Measurements from ENCODE around the gene SUGCT.

Gene SUGCT

DNA sequence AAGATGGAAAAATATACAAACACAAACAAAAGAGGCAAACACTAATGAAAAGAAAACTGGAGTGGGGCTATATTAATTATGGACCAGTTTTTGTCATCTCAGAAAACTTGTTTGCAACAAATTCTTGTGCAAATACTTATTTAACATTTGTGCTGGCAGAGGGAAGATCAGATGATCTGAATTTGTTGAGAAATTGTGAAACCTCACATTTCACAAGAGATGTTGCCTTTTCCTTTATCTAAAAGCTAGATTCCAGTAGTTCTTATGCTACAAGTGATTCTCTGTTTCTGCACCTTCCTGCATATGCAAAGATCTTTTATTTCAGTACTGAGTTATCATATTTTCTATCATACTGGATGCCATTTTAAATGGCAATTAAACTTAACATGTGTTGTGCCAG lies 320.7 kb downstream of the SUGCT start:
- TF ChIP-seq, protein P1, sequence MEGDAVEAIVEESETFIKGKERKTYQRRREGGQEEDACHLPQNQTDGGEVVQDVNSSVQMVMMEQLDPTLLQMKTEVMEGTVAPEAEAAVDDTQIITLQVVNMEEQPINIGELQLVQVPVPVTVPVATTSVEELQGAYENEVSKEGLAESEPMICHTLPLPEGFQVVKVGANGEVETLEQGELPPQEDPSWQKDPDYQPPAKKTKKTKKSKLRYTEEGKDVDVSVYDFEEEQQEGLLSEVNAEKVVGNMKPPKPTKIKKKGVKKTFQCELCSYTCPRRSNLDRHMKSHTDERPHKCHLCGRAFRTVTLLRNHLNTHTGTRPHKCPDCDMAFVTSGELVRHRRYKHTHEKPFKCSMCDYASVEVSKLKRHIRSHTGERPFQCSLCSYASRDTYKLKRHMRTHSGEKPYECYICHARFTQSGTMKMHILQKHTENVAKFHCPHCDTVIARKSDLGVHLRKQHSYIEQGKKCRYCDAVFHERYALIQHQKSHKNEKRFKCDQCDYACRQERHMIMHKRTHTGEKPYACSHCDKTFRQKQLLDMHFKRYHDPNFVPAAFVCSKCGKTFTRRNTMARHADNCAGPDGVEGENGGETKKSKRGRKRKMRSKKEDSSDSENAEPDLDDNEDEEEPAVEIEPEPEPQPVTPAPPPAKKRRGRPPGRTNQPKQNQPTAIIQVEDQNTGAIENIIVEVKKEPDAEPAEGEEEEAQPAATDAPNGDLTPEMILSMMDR (IDR thresholded peaks at IDR 0.05): no peak

DNA sequence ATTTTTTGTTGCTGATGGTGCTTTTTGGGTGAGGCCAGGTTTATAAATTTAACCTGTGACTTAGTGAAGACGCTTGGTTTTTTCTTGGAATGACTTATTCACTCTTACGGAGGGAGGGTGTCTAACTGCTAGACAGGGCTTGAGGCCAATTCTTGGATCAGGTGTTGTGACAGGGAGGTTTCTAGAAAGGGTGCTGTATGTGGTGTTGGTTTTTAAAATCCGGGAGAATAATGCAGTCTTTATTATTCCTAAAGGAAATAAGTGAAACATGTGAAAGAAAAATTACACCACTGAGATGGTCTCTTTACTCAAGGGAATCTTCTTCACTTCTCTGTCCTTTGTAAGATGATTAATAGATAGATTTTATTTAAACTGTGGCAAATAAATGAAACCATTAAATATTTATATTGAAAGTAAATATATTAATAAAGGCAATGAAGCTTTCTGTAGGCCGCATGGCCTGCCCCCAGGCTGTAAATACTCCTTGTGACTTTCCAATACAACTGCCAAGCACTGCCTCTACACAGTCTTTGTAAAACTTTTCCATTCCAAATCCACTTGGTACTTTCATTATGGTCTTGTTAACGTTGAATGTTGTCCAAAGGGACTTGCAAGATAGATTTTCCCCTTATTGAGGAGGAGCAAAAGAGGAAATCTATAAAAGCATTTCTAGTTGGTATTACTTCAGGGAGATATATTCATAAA lies 323.1 kb downstream of the SUGCT start:
- TF ChIP-seq, protein P1 (IDR thresholded peaks at IDR 0.05): no peak

DNA sequence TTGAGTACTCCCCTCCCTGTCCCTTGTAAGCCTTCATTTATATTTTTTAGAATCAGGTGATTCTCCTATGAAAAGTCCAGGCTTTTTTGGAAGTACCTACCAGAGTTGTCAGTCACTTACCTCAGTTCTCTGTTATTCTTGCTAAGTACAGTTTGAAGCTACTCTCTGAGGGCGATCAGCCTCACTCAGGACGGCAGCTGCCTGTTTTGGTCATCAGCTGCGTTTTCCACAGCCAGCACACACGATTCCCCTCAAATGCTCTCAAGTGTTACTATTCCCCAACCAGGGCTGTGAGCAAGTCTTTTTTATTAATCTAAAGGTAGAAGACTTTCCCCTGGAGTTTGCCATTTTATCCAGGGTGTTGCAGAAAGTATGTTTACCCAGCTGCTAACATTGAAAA lies 328.6 kb downstream of the SUGCT start:
- TF ChIP-seq, protein P1 (IDR thresholded peaks at IDR 0.05): no peak

DNA sequence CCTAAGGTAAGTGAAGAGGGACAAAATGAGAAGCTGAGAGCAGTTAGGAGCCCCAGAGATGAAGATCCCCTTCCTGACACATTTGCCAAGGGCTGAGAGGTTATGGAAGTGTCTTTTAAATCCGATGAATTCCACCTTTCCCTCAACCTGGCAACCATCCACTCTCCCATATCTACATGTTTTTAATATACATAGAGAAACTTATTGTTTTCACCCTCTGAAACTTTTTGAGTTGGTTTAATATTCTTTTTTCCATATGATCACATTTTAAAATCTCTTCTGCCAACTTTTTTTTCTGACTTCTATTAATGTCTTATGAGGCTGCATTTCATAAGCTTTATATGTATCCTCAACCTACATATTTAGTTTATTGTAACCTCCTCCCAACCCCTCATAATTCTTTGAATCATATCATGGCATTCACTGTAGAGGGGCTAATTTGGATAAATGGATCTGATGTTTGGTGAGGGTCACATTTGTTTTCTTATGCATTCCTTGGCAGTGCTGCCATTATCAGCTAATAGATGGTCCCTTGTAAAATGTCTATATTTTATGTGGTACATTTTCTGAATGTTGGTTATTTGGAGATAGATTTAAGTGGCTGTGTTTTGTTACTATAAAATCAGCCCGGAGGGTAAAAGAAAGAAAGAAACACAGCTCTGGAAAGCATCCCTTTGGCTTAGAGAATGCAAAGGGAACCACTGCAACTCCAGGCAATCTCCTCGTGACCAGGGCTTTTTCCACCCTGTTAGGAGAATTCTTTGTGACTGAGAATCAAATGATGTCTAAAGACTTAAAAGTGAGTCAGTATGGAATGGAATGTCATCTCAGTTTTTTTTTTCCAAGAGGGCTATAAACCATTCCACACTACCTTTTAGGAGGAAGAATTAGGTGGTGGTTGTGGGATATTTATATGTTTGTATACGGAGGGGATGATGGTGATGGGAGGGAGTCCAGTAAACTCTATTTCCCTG lies 334.4 kb downstream of the SUGCT start:
- TF ChIP-seq, protein P1 (IDR thresholded peaks at IDR 0.05): no peak

DNA sequence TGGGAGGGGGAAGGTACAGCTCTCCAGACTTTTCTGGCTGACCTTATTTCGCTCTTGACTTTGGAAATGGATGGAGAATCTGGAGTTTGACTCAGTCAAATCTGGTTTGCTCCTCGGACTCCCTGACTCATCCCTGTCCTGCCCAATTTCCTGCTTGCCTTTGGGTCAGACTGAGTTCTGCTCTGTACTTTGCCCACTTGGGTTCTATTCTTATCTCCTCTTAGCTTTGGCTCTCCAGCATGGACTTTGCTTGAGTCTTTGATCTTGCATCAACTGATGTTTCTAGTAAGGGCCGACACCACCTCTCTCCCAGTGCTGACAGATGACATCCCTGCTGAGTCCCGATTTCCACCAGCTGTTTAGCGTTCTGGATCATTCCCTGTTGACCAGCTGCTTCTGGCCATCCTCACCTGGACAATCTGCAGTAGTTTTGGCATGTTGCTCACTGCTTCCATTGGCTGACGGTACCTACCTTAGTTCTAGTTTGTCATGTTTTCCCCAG lies 335.3 kb downstream of the SUGCT start:
- TF ChIP-seq, protein P1 (IDR thresholded peaks at IDR 0.05): no peak

DNA sequence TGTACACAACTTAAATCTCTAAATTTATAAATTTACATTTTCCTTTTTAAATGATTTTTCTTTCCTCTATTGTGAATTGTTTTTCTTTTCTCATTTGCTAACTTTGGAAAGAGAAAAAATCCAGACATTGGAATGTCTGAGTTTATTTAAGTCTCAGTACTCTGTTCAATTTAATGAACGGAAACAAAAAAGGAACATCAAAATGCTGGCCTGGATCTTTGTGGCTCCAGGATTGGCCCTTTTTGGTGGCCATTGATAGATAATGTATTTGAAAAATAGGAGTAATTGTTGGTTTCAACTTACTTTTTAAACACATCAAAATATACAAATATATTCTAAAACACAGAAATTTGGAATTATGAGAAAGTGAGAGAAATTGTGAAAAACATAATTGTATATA lies 336.0 kb downstream of the SUGCT start:
- TF ChIP-seq, protein P1 (IDR thresholded peaks at IDR 0.05): no peak

DNA sequence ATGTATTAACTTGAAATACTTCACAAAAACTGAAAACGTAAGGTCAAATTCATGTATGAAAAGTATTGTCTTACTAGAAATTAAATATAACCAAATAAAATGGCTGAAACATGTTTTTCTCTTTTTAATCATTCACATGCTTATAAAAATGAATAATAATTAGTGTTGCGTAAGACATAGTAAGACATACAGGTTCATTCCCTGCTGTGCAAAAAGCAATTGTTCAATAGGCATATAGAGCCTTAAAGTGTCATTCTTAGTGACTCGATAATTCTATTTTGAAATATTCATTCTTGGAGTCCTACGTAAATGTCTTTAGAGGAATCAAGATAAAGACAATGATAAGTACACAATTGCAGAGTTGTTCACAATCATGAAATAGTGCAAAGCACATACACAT lies 337.1 kb downstream of the SUGCT start:
- TF ChIP-seq, protein P1 (IDR thresholded peaks at IDR 0.05): no peak
